HG03025 (cell line): ENCODE measurements around the gene FOXJ2.
"Not testable (repeated sequence)": the region's sequence is repeated elsewhere in the genome, so short reads cannot be mapped to it uniquely, and the experiment has no call there.

Source experiments
- ATAC-seq: cut with Tn5 transposase; IDR thresholded peaks from one replicate; pipeline ENCODE4 v1.9.1; 2021; ENCODE audit warnings: mild to moderate bottlenecking, moderate library complexity; ENCODE audit not compliant: unreplicated experiment, low FRiP score

The FOXJ2 gene

GRCh38 chr12:8027856-8028255 is 4.7 kb upstream of the FOXJ2 start:
- no peak for ATAC-seq

- no peak for ATAC-seq
Observed at GRCh38 chr12:8028267-8028666, 4.2 kb upstream of the FOXJ2 start.

- ATAC-seq: no peak
Observed at GRCh38 chr12:8030189-8030588, 2.3 kb upstream of the FOXJ2 start.

- not testable (repeated sequence) for ATAC-seq
Observed at GRCh38 chr12:8031017-8031416, 1.5 kb upstream of the FOXJ2 start.

GRCh38 chr12:8031872-8032241 is 659 bp upstream of the FOXJ2 start:
- ATAC-seq: no peak

GRCh38 chr12:8033153-8034044 is 883 bp downstream of the FOXJ2 start:
- ATAC-seq: no peak

- ATAC-seq: no peak
Observed at GRCh38 chr12:8034802-8035201, 2.3 kb downstream of the FOXJ2 start.

- ATAC-seq: no peak
Observed at GRCh38 chr12:8035440-8036010, 3.0 kb downstream of the FOXJ2 start.

GRCh38 chr12:8036346-8036745 is 3.8 kb downstream of the FOXJ2 start:
- ATAC-seq: no peak

- ATAC-seq: no peak
Observed at GRCh38 chr12:8037046-8037663, 4.6 kb downstream of the FOXJ2 start.

GRCh38 chr12:8037947-8038346 is 5.4 kb downstream of the FOXJ2 start:
- no peak for ATAC-seq

- no peak for ATAC-seq
Observed at GRCh38 chr12:8038659-8039114, 6.2 kb downstream of the FOXJ2 start.

GRCh38 chr12:8040791-8041190 is 8.3 kb downstream of the FOXJ2 start:
- no peak for ATAC-seq

GRCh38 chr12:8045952-8046944 is 13.7 kb downstream of the FOXJ2 start:
- no peak for ATAC-seq

GRCh38 chr12:8047842-8048241 is 15.3 kb downstream of the FOXJ2 start:
- ATAC-seq: no peak

GRCh38 chr12:8048906-8049305 is 16.4 kb downstream of the FOXJ2 start:
- ATAC-seq: no peak

GRCh38 chr12:8050600-8051250 is 18.2 kb downstream of the FOXJ2 start:
- no peak for ATAC-seq

- no peak for ATAC-seq
Observed at GRCh38 chr12:8052679-8053078, 20.2 kb downstream of the FOXJ2 start.

- ATAC-seq: no peak
Observed at GRCh38 chr12:8054816-8055215, 22.3 kb downstream of the FOXJ2 start.

- no peak for ATAC-seq
Observed at GRCh38 chr12:8057306-8057705, 24.8 kb downstream of the FOXJ2 start.
